OCI-LY3 (cell line): ENCODE measurements around the gene CDKN1B.

Source experiments
- H2AFZ ChIP-seq: fragments of 200-600, 300-600 bp; shearing (Covaris generic); 2 replicates; pipeline ENCODE4 v1.6.0; 2014; ENCODE audit warnings: antibody characterized with exemption, low read depth, low read length
- H3K27ac ChIP-seq: fragments of 200-600, 300-600 bp; sonication (generic); 2 replicates; pipeline ENCODE4 v1.5.1; 2014; ENCODE audit warnings: mild to moderate bottlenecking, low read length, moderate library complexity, mixed read lengths
- H3K27me3 ChIP-seq: fragments of 200-600, 300-600 bp; sonication (generic); 2 replicates; pipeline ENCODE4 v1.6.1; 2014; ENCODE audit warnings: low read depth, low read length, mixed read lengths
- H3K36me3 ChIP-seq: fragments of 200-600, 300-600 bp; sonication (generic); replicated peaks from 2 replicates; pipeline ENCODE3; 2014; ENCODE audit warnings: low read depth, low read length, mixed read lengths
- H3K4me1 ChIP-seq: fragments of 300-600, 200-600 bp; sonication (generic); 2 replicates; pipeline ENCODE4 v1.6.1; 2014; ENCODE audit warnings: low read length, mixed read lengths
- H3K4me2 ChIP-seq: fragments of 200-600, 300-600 bp; sonication (generic); 2 replicates; pipeline ENCODE4 v1.6.1; 2014; ENCODE audit warnings: low read length, mixed read lengths
- H3K4me3 ChIP-seq: fragments of 300-600, 200-600 bp; sonication (generic); 2 replicates; pipeline ENCODE4 v1.5.1; 2014; ENCODE audit warnings: antibody characterized with exemption, mild to moderate bottlenecking, low read length, moderate library complexity
- H3K79me2 ChIP-seq: fragments of 300-600, 200-600 bp; shearing (Covaris generic); 2 replicates; pipeline ENCODE4 v1.6.1; 2014; ENCODE audit warnings: mild to moderate bottlenecking, low read length, mixed read lengths
- H3K9ac ChIP-seq: fragments of 300-600, 200-600 bp; shearing (Covaris generic); 2 replicates; pipeline ENCODE4 v1.6.0; 2014; ENCODE audit warnings: mild to moderate bottlenecking, low read length, moderate library complexity
- H3K9me3 ChIP-seq: fragments of 200-600, 300-600 bp; shearing (Covaris generic); 2 replicates; pipeline ENCODE4 v1.6.1; 2014; ENCODE audit warnings: low read length, mixed read lengths; ENCODE audit not compliant: insufficient read depth
- H4K20me1 ChIP-seq: fragments of 200-600, 300-600 bp; sonication (generic); 2 replicates; pipeline ENCODE4 v1.6.1; 2016; ENCODE audit warnings: low read length, mixed read lengths; ENCODE audit not compliant: insufficient read depth
- EZH2phosphoT487 ChIP-seq: fragments of 200-600 bp; shearing (Covaris generic); IDR thresholded peaks from 2 replicates; pipeline ENCODE4 v1.6.1; 2018; ENCODE audit warnings: antibody characterized with exemption, mixed run types, low read depth
- TF ChIP-seq, protein P1 (sequence below): fragments of 200-600, 300-600 bp; sonication (generic); IDR thresholded peaks from 2 replicates; pipeline ENCODE4 v1.5.1; 2014; ENCODE audit warnings: antibody characterized with exemption, low read length, low read depth

The CDKN1B gene

DNA sequence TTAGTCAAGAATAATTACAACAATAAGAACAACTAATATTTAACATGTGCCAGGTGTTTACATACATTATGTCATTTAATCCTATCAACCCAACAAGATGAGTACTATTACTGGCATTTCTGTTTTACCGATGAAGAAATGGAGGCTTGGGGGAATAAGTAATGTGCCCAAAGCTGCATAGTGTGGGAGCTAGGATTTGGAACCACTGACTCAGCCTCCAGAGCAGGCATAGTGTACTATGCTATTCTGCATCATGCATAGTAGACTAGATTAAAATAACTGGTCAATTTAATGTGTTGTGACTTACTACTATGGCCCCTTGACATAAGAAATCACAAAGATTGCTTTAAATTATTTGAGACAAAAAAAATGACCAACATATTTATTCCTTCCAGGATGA is 30.7 kb upstream of the CDKN1B start:
- H4K20me1 ChIP-seq: no peaks in the 10 kb centered on the region
- no peak overlapping the region for H2AFZ ChIP-seq
- H3K9me3 ChIP-seq: no peaks in the 10 kb centered on the region
- peaks cover 11% of the 10 kb centered on the region for H3K4me1 ChIP-seq
- no peaks in the 10 kb centered on the region for H3K27me3 ChIP-seq
- H3K79me2 ChIP-seq: no peaks in the 10 kb centered on the region
- H3K27ac ChIP-seq: no peak overlapping the region
- no peak overlapping the region for H3K9ac ChIP-seq
- H3K4me3 ChIP-seq: no peak overlapping the region
- TF ChIP-seq EZH2phosphoT487: no peak
- TF ChIP-seq, protein P1, sequence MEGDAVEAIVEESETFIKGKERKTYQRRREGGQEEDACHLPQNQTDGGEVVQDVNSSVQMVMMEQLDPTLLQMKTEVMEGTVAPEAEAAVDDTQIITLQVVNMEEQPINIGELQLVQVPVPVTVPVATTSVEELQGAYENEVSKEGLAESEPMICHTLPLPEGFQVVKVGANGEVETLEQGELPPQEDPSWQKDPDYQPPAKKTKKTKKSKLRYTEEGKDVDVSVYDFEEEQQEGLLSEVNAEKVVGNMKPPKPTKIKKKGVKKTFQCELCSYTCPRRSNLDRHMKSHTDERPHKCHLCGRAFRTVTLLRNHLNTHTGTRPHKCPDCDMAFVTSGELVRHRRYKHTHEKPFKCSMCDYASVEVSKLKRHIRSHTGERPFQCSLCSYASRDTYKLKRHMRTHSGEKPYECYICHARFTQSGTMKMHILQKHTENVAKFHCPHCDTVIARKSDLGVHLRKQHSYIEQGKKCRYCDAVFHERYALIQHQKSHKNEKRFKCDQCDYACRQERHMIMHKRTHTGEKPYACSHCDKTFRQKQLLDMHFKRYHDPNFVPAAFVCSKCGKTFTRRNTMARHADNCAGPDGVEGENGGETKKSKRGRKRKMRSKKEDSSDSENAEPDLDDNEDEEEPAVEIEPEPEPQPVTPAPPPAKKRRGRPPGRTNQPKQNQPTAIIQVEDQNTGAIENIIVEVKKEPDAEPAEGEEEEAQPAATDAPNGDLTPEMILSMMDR: no peak
- H3K36me3 ChIP-seq: no peaks in the 10 kb centered on the region
- H3K4me2 ChIP-seq: no peak overlapping the region

DNA sequence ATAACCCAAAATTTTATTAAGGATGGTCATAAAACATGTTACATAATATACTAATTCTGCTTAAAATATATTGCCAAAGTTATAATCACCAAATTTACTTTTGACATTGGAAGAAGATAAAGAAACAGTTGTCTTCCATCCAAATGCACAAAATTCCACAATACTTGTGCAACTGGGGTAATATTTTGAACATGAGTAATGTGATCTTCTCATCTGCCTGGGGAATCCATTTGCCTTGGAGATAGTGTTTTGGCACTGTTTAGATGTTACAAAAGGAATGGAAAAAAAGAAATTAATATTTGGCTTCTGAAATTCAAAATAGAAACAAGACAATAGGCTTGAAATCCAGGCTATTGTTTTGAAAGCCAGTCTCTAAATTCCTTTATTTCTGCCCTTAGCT is 30.2 kb upstream of the CDKN1B start:
- no peak overlapping the region for H3K27ac ChIP-seq
- no peaks in the 10 kb centered on the region for H3K79me2 ChIP-seq
- H2AFZ ChIP-seq: no peak overlapping the region
- H4K20me1 ChIP-seq: no peaks in the 10 kb centered on the region
- H3K9me3 ChIP-seq: no peaks in the 10 kb centered on the region
- H3K36me3 ChIP-seq: no peaks in the 10 kb centered on the region
- peaks cover 15% of the 10 kb centered on the region for H3K4me1 ChIP-seq
- TF ChIP-seq, protein P1: no peak
- no peak for TF ChIP-seq EZH2phosphoT487
- H3K4me2 ChIP-seq: no peak overlapping the region
- no peak overlapping the region for H3K9ac ChIP-seq
- no peaks in the 10 kb centered on the region for H3K27me3 ChIP-seq
- H3K4me3 ChIP-seq: no peak overlapping the region

DNA sequence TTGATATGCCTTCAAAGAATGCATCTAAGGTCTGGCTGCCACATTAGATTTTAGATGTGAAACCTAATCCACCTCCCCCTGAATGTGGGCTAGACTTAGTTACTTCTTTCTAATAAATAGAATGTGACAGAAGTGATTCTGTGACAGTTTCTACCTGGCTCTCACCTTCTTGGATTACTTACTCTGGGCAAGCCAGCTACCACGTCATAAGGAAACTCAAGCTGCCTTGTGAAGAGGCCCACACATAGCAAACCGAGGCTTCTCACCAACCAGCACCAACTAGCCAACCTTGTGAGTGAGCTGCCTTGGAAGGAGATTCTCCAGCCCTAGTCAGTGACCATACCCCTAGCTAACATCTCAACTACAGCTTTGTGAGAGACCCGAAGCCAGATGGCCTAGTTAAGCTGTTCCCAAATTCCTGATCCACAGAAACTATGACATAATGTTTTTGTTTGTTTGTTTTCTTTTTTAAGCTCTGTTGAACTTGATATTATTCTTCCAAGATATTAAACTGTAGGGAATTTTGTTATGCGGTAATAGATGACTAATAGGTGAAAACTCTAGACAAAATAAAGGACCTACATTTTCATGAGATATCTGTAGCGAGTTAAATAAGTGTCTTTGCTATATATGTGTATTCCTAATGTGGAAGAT is 27.4 kb upstream of the CDKN1B start:
- Histone ChIP-seq H3K36me3 (peaks cover 2% of the 10 kb centered on the region), H3K4me1 (peaks cover 18% of the 10 kb centered on the region), H3K9me3 (no peaks in the 10 kb centered on the region), H3K9ac (no peak overlapping the region), H2AFZ (no peak overlapping the region), H3K79me2 (no peaks in the 10 kb centered on the region), H3K4me3 (no peak overlapping the region), H3K4me2 (no peak overlapping the region), H4K20me1 (no peaks in the 10 kb centered on the region), H3K27ac (no peak overlapping the region), H3K27me3 (no peaks in the 10 kb centered on the region)
- TF ChIP-seq, protein P1: no peak
- no peak for TF ChIP-seq EZH2phosphoT487

DNA sequence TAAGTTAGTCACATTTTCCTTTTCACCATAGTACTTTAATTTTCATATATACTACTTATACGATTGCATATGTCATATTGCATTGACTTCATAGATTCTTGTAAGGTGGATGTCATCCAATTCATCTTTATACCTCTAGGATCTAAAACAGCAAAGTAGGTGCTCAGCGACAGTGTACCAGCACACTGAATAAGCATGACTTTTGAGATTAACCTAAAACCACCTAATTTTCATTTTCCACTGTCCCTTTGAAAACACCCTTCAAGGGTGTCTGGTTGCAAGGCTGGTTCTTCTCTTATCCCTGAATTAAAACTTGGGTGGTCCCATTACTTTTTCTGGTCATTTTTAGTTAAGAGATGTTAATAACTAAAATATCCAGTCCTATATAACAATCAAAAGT is 25.6 kb upstream of the CDKN1B start:
- H4K20me1 ChIP-seq: no peaks in the 10 kb centered on the region
- H3K27me3 ChIP-seq: no peaks in the 10 kb centered on the region
- no peak for TF ChIP-seq EZH2phosphoT487
- TF ChIP-seq, protein P1: no peak
- no peak overlapping the region for H3K4me3 ChIP-seq
- no peak overlapping the region for H3K9ac ChIP-seq
- no peaks in the 10 kb centered on the region for H3K9me3 ChIP-seq
- no peak overlapping the region for H2AFZ ChIP-seq
- H3K4me1 ChIP-seq: peaks cover 27% of the 10 kb centered on the region
- H3K27ac ChIP-seq: no peak overlapping the region
- H3K36me3 ChIP-seq: peaks cover 3% of the 10 kb centered on the region
- H3K4me2 ChIP-seq: peak overlapping the region; percentile 22
- H3K79me2 ChIP-seq: no peaks in the 10 kb centered on the region
